ENCODE results near the gene CYP4A22. TPM values are rescaled to one million over a fixed set of nuclear protein-coding genes. Genes with fewer than 3 reads are reported as not detected.
"Not testable (repeated sequence)": the region's sequence is repeated elsewhere in the genome, so short reads cannot be mapped to it uniquely, and the experiment has no call there.

The CYP4A22 gene, protein sequence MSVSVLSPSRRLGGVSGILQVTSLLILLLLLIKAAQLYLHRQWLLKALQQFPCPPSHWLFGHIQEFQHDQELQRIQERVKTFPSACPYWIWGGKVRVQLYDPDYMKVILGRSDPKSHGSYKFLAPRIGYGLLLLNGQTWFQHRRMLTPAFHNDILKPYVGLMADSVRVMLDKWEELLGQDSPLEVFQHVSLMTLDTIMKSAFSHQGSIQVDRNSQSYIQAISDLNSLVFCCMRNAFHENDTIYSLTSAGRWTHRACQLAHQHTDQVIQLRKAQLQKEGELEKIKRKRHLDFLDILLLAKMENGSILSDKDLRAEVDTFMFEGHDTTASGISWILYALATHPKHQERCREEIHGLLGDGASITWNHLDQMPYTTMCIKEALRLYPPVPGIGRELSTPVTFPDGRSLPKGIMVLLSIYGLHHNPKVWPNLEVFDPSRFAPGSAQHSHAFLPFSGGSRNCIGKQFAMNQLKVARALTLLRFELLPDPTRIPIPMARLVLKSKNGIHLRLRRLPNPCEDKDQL
- total RNA-seq (2021; fragmentation: NEBNext Ultra II Directional; extraction: Animal tissue kit (Norgen Biotek cat#: 25700)), result not detected
- long read RNA-seq, result 0 reads

DNA sequence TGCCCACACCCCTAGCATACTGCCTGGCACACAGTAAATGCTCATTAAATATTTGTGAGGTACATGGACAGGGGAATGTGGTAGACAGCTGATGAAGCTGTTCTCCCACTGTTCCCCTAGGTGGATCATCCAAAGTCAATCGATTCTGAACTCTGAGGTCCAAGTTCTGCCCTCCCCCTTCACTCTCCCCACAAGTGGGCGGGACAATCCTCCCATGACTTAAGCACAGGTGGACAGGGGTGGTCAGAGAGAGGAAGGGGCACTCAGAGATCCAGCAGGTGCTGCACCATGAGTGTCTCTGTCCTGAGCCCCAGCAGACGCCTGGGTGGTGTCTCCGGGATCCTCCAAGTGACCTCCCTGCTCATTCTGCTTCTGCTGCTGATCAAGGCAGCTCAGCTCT lies at the start of gene CYP4A22:
CYP4A22 (plus strand) TSS at position 244 of the 400 bp plus-strand sequence; CDS start at position 289, 45 bp downstream.
- no peak for DNase-seq
- Mint-ChIP-seq H3K27ac (no peak within 1 kb of the TSS), H3K4me3 (no peak within 1 kb of the TSS), H3K27me3 (ENCODE audit: insufficient read depth) (no peaks in the 10 kb centered on the region; the same call in 1 of the 2 replicates), H3K36me3 (ENCODE audit: low read depth) (no peaks in the 10 kb centered on the region), H3K9me3 (peaks cover 4% of the 10 kb centered on the region; the same call in 1 of the 2 replicates), H3K4me1 (ENCODE audit: low read depth) (no peaks in the 10 kb centered on the region)
- no peak for TF ChIP-seq CTCF (IDR thresholded peaks at IDR 0.05)

- peak; percentile 16 for DNase-seq
- not testable (repeated sequence) for H3K4me1 Mint-ChIP-seq (ENCODE audit: low read depth)
Observed at GRCh38 chr1:47089356-47089755, 47.9 kb upstream of the CYP4A22 start.

GRCh38 chr1:47091476-47091875 lies 45.8 kb upstream of the CYP4A22 start:
- H3K4me1 Mint-ChIP-seq (ENCODE audit: low read depth); H3K27ac Mint-ChIP-seq; H3K9me3 Mint-ChIP-seq; H3K4me3 Mint-ChIP-seq; H3K27me3 Mint-ChIP-seq (ENCODE audit: insufficient read depth); DNase-seq; H3K36me3 Mint-ChIP-seq (ENCODE audit: low read depth): not testable (repeated sequence)
- peak; percentile 67 for TF ChIP-seq CTCF (IDR thresholded peaks at IDR 0.05)

More at GRCh38 chr1:47089356-47089755, 47.9 kb upstream of the CYP4A22 start:
- H3K27me3 Mint-ChIP-seq (ENCODE audit: insufficient read depth); H3K9me3 Mint-ChIP-seq; H3K27ac Mint-ChIP-seq; H3K36me3 Mint-ChIP-seq (ENCODE audit: low read depth); H3K4me3 Mint-ChIP-seq: not testable (repeated sequence)
- TF ChIP-seq CTCF (IDR thresholded peaks at IDR 0.05), result peak; percentile 78

- Mint-ChIP-seq H3K4me1 (ENCODE audit: low read depth) (peaks cover 6% of the 10 kb centered on the region), H3K36me3 (ENCODE audit: low read depth) (no peaks in the 10 kb centered on the region; the same call in 1 of the 2 replicates), H3K9me3 (peaks cover 6% of the 10 kb centered on the region; the same call in 1 of the 2 replicates), H3K27ac (no peak overlapping the region), H3K27me3 (ENCODE audit: insufficient read depth) (no peaks in the 10 kb centered on the region), H3K4me3 (no peak overlapping the region)
- DNase-seq, result no peak
- no peak for TF ChIP-seq CTCF (IDR thresholded peaks at IDR 0.05)
Observed at GRCh38 chr1:47104816-47105215, 32.4 kb upstream of the CYP4A22 start.

DNA sequence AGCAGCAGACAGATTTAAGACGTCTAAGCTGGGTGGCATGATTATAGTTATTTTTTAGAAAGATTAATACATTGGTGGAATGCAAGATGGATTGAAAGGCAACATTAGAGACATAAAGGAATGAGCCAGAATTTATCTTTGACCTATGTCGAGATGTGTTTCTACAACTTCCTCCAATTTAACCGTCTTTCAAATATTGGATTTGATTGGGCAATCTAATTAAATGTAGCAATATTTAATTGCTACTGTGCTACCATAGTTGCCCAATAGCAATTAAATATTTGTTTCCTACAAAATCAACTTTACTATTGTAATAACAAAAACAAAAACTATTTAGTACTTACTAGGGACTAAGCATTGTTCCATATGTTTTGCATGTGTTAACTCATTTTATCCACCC lies 30.4 kb upstream of the CYP4A22 start:
- Mint-ChIP-seq H3K36me3 (ENCODE audit: low read depth) (no peaks in the 10 kb centered on the region; the same call in 1 of the 2 replicates), H3K27me3 (ENCODE audit: insufficient read depth) (no peaks in the 10 kb centered on the region; the same call in 1 of the 2 replicates), H3K4me3 (no peak overlapping the region), H3K4me1 (ENCODE audit: low read depth) (peaks cover 6% of the 10 kb centered on the region), H3K27ac (no peak overlapping the region), H3K9me3 (peaks cover 10% of the 10 kb centered on the region; the same call in 1 of the 2 replicates)
- TF ChIP-seq CTCF (IDR thresholded peaks at IDR 0.05), result no peak
- no peak for DNase-seq

- H3K4me3 Mint-ChIP-seq; H3K36me3 Mint-ChIP-seq (ENCODE audit: low read depth); H3K9me3 Mint-ChIP-seq; H3K4me1 Mint-ChIP-seq (ENCODE audit: low read depth); H3K27ac Mint-ChIP-seq; H3K27me3 Mint-ChIP-seq (ENCODE audit: insufficient read depth): not testable (repeated sequence)
- peak; percentile 1 for DNase-seq
Observed at GRCh38 chr1:47107851-47108574, 29.2 kb upstream of the CYP4A22 start.

- not testable (repeated sequence) for H3K27me3 Mint-ChIP-seq (ENCODE audit: insufficient read depth); H3K36me3 Mint-ChIP-seq (ENCODE audit: low read depth); H3K4me1 Mint-ChIP-seq (ENCODE audit: low read depth); H3K9me3 Mint-ChIP-seq
- Mint-ChIP-seq H3K4me3 (peak overlapping the region; percentile 2; the same call in 1 of the 2 replicates), H3K27ac (peak overlapping the region; percentile 45)
- DNase-seq, result peak; percentile 3
Observed at GRCh38 chr1:47109482-47109881, 27.8 kb upstream of the CYP4A22 start.

All from HFFc6 (cell line).